ENCODE measurements around the gene CNOT4.

DNA sequence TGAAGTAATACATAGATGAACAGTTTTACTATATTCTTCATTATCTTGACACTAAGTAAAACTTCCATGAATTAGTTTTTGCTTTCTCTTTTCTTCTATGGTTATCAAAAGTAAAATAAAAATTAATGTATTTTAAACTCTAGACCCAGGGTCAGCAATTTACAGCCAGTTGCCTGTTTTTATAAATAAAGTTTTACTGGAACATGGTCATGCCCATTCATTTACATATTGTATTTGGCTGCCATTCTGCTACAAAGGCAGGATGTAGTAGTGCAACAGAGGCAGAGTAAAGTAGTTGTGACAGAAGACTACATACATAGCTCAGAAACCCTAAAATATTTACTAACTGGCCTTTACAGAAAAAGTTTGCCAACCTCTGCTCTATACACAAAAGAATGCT is 98.8 kb downstream of the CNOT4 start:
- TF ChIP-seq GABPA (IDR thresholded peaks at IDR 0.05; ENCODE audit: low read depth) (no peak), POLR2AphosphoS5 (IDR thresholded peaks at IDR 0.05; ENCODE audit: low read depth) (no peak), SPI1 (IDR thresholded peaks at IDR 0.05; ENCODE audit: borderline replicate concordance, low read depth) (no peak)
- TF ChIP-seq, protein P1, sequence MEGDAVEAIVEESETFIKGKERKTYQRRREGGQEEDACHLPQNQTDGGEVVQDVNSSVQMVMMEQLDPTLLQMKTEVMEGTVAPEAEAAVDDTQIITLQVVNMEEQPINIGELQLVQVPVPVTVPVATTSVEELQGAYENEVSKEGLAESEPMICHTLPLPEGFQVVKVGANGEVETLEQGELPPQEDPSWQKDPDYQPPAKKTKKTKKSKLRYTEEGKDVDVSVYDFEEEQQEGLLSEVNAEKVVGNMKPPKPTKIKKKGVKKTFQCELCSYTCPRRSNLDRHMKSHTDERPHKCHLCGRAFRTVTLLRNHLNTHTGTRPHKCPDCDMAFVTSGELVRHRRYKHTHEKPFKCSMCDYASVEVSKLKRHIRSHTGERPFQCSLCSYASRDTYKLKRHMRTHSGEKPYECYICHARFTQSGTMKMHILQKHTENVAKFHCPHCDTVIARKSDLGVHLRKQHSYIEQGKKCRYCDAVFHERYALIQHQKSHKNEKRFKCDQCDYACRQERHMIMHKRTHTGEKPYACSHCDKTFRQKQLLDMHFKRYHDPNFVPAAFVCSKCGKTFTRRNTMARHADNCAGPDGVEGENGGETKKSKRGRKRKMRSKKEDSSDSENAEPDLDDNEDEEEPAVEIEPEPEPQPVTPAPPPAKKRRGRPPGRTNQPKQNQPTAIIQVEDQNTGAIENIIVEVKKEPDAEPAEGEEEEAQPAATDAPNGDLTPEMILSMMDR (IDR thresholded peaks at IDR 0.05; ENCODE audit: insufficient read depth, low read length): no peak
- TF ChIP-seq, protein P2, sequence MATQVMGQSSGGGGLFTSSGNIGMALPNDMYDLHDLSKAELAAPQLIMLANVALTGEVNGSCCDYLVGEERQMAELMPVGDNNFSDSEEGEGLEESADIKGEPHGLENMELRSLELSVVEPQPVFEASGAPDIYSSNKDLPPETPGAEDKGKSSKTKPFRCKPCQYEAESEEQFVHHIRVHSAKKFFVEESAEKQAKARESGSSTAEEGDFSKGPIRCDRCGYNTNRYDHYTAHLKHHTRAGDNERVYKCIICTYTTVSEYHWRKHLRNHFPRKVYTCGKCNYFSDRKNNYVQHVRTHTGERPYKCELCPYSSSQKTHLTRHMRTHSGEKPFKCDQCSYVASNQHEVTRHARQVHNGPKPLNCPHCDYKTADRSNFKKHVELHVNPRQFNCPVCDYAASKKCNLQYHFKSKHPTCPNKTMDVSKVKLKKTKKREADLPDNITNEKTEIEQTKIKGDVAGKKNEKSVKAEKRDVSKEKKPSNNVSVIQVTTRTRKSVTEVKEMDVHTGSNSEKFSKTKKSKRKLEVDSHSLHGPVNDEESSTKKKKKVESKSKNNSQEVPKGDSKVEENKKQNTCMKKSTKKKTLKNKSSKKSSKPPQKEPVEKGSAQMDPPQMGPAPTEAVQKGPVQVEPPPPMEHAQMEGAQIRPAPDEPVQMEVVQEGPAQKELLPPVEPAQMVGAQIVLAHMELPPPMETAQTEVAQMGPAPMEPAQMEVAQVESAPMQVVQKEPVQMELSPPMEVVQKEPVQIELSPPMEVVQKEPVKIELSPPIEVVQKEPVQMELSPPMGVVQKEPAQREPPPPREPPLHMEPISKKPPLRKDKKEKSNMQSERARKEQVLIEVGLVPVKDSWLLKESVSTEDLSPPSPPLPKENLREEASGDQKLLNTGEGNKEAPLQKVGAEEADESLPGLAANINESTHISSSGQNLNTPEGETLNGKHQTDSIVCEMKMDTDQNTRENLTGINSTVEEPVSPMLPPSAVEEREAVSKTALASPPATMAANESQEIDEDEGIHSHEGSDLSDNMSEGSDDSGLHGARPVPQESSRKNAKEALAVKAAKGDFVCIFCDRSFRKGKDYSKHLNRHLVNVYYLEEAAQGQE (IDR thresholded peaks at IDR 0.05; ENCODE audit: insufficient replicate concordance, low read depth): no peak
